ENCODE measurements around the gene RPS6KC1.
"Not testable (repeated sequence)": the region's sequence is repeated elsewhere in the genome, so short reads cannot be mapped to it uniquely, and the experiment has no call there.

RPS6KC1 gene

GRCh38 chr1:213051127-213051880, at the start of gene RPS6KC1:
Gene RPS6KC1, plus strand, starts transcription at chr1:213051241. Its CDS starts 164 bp downstream, at chr1:213051405.
- peak; percentile 82 for DNase-seq

GRCh38 chr1:213003256-213003655, 47.8 kb upstream of the RPS6KC1 start:
- DNase-seq = no peak

GRCh38 chr1:213008564-213008963, 42.5 kb upstream of the RPS6KC1 start:
- DNase-seq = no peak

- no peak for DNase-seq
Measured at GRCh38 chr1:213014642-213015041, 36.4 kb upstream of the RPS6KC1 start.

GRCh38 chr1:213015099-213016050, 35.7 kb upstream of the RPS6KC1 start, which contains the start of gene ANGEL2:
Gene ANGEL2, minus strand, starts transcription at chr1:213015867. Its CDS starts 196 bp downstream, at chr1:213015671.
- DNase-seq = peak; percentile 89

- DNase-seq = no peak
Measured at GRCh38 chr1:213017447-213018273, 33.4 kb upstream of the RPS6KC1 start.

GRCh38 chr1:213019450-213019849, 31.6 kb upstream of the RPS6KC1 start:
- no peak for DNase-seq

GRCh38 chr1:213020016-213020415, 31.0 kb upstream of the RPS6KC1 start:
- no peak for DNase-seq

GRCh38 chr1:213027024-213027423, 24.0 kb upstream of the RPS6KC1 start:
- not testable (repeated sequence) for DNase-seq

- no peak for DNase-seq
Measured at GRCh38 chr1:213032651-213033050, 18.4 kb upstream of the RPS6KC1 start.

- DNase-seq = no peak
Measured at GRCh38 chr1:213034713-213035112, 16.3 kb upstream of the RPS6KC1 start.

- no peak for DNase-seq
Measured at GRCh38 chr1:213035573-213035972, 15.5 kb upstream of the RPS6KC1 start.

- DNase-seq = no peak
Measured at GRCh38 chr1:213041443-213041842, 9.6 kb upstream of the RPS6KC1 start.

- not testable (repeated sequence) for DNase-seq
Measured at GRCh38 chr1:213045321-213046226, 5.5 kb upstream of the RPS6KC1 start.

- DNase-seq = no peak
Measured at GRCh38 chr1:213049232-213049631, 1.8 kb upstream of the RPS6KC1 start.

- no peak for DNase-seq
Measured at GRCh38 chr1:213050745-213051126, 305 bp upstream of the RPS6KC1 start.

- no peak for DNase-seq
Measured at GRCh38 chr1:213051881-213052202, 801 bp downstream of the RPS6KC1 start.

- DNase-seq = no peak
Measured at GRCh38 chr1:213053455-213053854, 2.4 kb downstream of the RPS6KC1 start.

- DNase-seq = no peak
Measured at GRCh38 chr1:213054142-213054541, 3.1 kb downstream of the RPS6KC1 start.

GRCh38 chr1:213054733-213055591, 3.9 kb downstream of the RPS6KC1 start:
- no peak for DNase-seq

GRCh38 chr1:213055767-213056166, 4.7 kb downstream of the RPS6KC1 start:
- no peak for DNase-seq

Data from activated CD4-positive, CD25-positive, alpha-beta regulatory T cell treated with anti-CD3 and anti-CD28 coated beads, Interleukin-2, amount 50 U/mL, for 72 hours (primary cell).